Measurements from ENCODE around the gene EFNA5.

Gene EFNA5

GRCh38 chr5:107478068-107478641, 192.6 kb downstream of the EFNA5 start:
- peak; percentile 24 for DNase-seq (ENCODE audit: low read depth, low spot score)
- H3K9ac ChIP-seq (ENCODE audit: insufficient read length): no peak overlapping the region
- no peaks in the 10 kb centered on the region for H3K36me3 ChIP-seq (ENCODE audit: insufficient read depth, low read length)
- no peak overlapping the region for H3K27ac ChIP-seq
- H3K4me3 ChIP-seq: peak overlapping the region; percentile 52; the same call in 1 of the 2 replicates
- TF ChIP-seq EZH2 (IDR thresholded peaks at IDR 0.05) (no peak), FOXP2 (optimal IDR thresholded peaks at IDR 0.05; ENCODE audit: control extremely low read depth, extremely low read length, insufficient read depth) (no peak), POLR2AphosphoS5 (IDR thresholded peaks at IDR 0.05; ENCODE audit: borderline replicate concordance, low read depth, low read length) (no peak)
- no peaks in the 10 kb centered on the region for H3K9me3 ChIP-seq (ENCODE audit: low read depth, low read length)

- Histone ChIP-seq H3K4me3 (no peak overlapping the region), H3K27ac (no peak overlapping the region)
- TF ChIP-seq EZH2 (IDR thresholded peaks at IDR 0.05): no peak
- no peak for TF ChIP-seq POLR2AphosphoS5 (IDR thresholded peaks at IDR 0.05; ENCODE audit: borderline replicate concordance, low read depth, low read length)
- TF ChIP-seq FOXP2 (optimal IDR thresholded peaks at IDR 0.05; ENCODE audit: control extremely low read depth, extremely low read length, insufficient read depth): no peak
Observed at GRCh38 chr5:107477492-107477891, 193.2 kb downstream of the EFNA5 start.

GRCh38 chr5:107476783-107477182, 194.0 kb downstream of the EFNA5 start:
- H3K36me3 ChIP-seq (ENCODE audit: insufficient read depth, low read length): no peaks in the 10 kb centered on the region
- no peak for TF ChIP-seq FOXP2 (optimal IDR thresholded peaks at IDR 0.05; ENCODE audit: control extremely low read depth, extremely low read length, insufficient read depth)
- no peak for TF ChIP-seq EZH2 (IDR thresholded peaks at IDR 0.05)
- no peak for TF ChIP-seq POLR2AphosphoS5 (IDR thresholded peaks at IDR 0.05; ENCODE audit: borderline replicate concordance, low read depth, low read length)
- no peak overlapping the region for H3K27ac ChIP-seq
- H3K4me3 ChIP-seq: no peak overlapping the region
- no peaks in the 10 kb centered on the region for H3K9me3 ChIP-seq (ENCODE audit: low read depth, low read length)
- no peak for DNase-seq (ENCODE audit: low read depth, low spot score)
- H3K9ac ChIP-seq (ENCODE audit: insufficient read length): no peak overlapping the region

More at GRCh38 chr5:107477492-107477891, 193.2 kb downstream of the EFNA5 start:
- H3K9me3 ChIP-seq (ENCODE audit: low read depth, low read length): no peaks in the 10 kb centered on the region
- H3K36me3 ChIP-seq (ENCODE audit: insufficient read depth, low read length): no peaks in the 10 kb centered on the region
- DNase-seq (ENCODE audit: low read depth, low spot score): no peak
- no peak overlapping the region for H3K9ac ChIP-seq (ENCODE audit: insufficient read length)

GRCh38 chr5:107474716-107475489, 195.8 kb downstream of the EFNA5 start:
- no peak for DNase-seq (ENCODE audit: low read depth, low spot score)
- H3K27ac ChIP-seq: no peak overlapping the region
- no peak overlapping the region for H3K9ac ChIP-seq (ENCODE audit: insufficient read length)

GRCh38 chr5:107474361-107474715, 196.4 kb downstream of the EFNA5 start:
- no peaks in the 10 kb centered on the region for H3K9me3 ChIP-seq (ENCODE audit: low read depth, low read length)
- no peak overlapping the region for H3K4me3 ChIP-seq
- H3K9ac ChIP-seq (ENCODE audit: insufficient read length): no peak overlapping the region
- TF ChIP-seq POLR2AphosphoS5 (IDR thresholded peaks at IDR 0.05; ENCODE audit: borderline replicate concordance, low read depth, low read length) (no peak), FOXP2 (optimal IDR thresholded peaks at IDR 0.05; ENCODE audit: control extremely low read depth, extremely low read length, insufficient read depth) (no peak), EZH2 (IDR thresholded peaks at IDR 0.05) (no peak)
- no peak for DNase-seq (ENCODE audit: low read depth, low spot score)
- no peak overlapping the region for H3K27ac ChIP-seq
- no peaks in the 10 kb centered on the region for H3K36me3 ChIP-seq (ENCODE audit: insufficient read depth, low read length)

More at GRCh38 chr5:107474716-107475489, 195.8 kb downstream of the EFNA5 start:
- H3K36me3 ChIP-seq (ENCODE audit: insufficient read depth, low read length): no peaks in the 10 kb centered on the region
- H3K9me3 ChIP-seq (ENCODE audit: low read depth, low read length): no peaks in the 10 kb centered on the region
- TF ChIP-seq FOXP2 (optimal IDR thresholded peaks at IDR 0.05; ENCODE audit: control extremely low read depth, extremely low read length, insufficient read depth) (no peak), POLR2AphosphoS5 (IDR thresholded peaks at IDR 0.05; ENCODE audit: borderline replicate concordance, low read depth, low read length) (no peak), EZH2 (IDR thresholded peaks at IDR 0.05) (no peak)
- H3K4me3 ChIP-seq: no peak overlapping the region

- no peak overlapping the region for H3K9ac ChIP-seq (ENCODE audit: insufficient read length)
- no peaks in the 10 kb centered on the region for H3K9me3 ChIP-seq (ENCODE audit: low read depth, low read length)
- H3K27ac ChIP-seq: no peak overlapping the region
- H3K4me3 ChIP-seq: no peak overlapping the region
- no peaks in the 10 kb centered on the region for H3K36me3 ChIP-seq (ENCODE audit: insufficient read depth, low read length)
- no peak for DNase-seq (ENCODE audit: low read depth, low spot score)
- TF ChIP-seq FOXP2 (optimal IDR thresholded peaks at IDR 0.05; ENCODE audit: control extremely low read depth, extremely low read length, insufficient read depth): no peak
- TF ChIP-seq EZH2 (IDR thresholded peaks at IDR 0.05): no peak
- TF ChIP-seq POLR2AphosphoS5 (IDR thresholded peaks at IDR 0.05; ENCODE audit: borderline replicate concordance, low read depth, low read length): no peak
Observed at GRCh38 chr5:107472620-107473064, 198.1 kb downstream of the EFNA5 start.

- Histone ChIP-seq H3K36me3 (ENCODE audit: insufficient read depth, low read length) (no peaks in the 10 kb centered on the region), H3K9me3 (ENCODE audit: low read depth, low read length) (no peaks in the 10 kb centered on the region), H3K9ac (ENCODE audit: insufficient read length) (no peak overlapping the region), H3K4me3 (no peak overlapping the region), H3K27ac (no peak overlapping the region)
- DNase-seq (ENCODE audit: low read depth, low spot score): no peak
- no peak for TF ChIP-seq POLR2AphosphoS5 (IDR thresholded peaks at IDR 0.05; ENCODE audit: borderline replicate concordance, low read depth, low read length)
- no peak for TF ChIP-seq EZH2 (IDR thresholded peaks at IDR 0.05)
- no peak for TF ChIP-seq FOXP2 (optimal IDR thresholded peaks at IDR 0.05; ENCODE audit: control extremely low read depth, extremely low read length, insufficient read depth)
Observed at GRCh38 chr5:107470295-107470582, 200.5 kb downstream of the EFNA5 start.

GRCh38 chr5:107469485-107470294, 201.0 kb downstream of the EFNA5 start:
- TF ChIP-seq POLR2AphosphoS5 (IDR thresholded peaks at IDR 0.05; ENCODE audit: borderline replicate concordance, low read depth, low read length) (no peak), FOXP2 (optimal IDR thresholded peaks at IDR 0.05; ENCODE audit: control extremely low read depth, extremely low read length, insufficient read depth) (no peak), EZH2 (IDR thresholded peaks at IDR 0.05) (no peak)
- H3K27ac ChIP-seq: no peak overlapping the region
- no peak overlapping the region for H3K9ac ChIP-seq (ENCODE audit: insufficient read length)
- no peaks in the 10 kb centered on the region for H3K36me3 ChIP-seq (ENCODE audit: insufficient read depth, low read length)
- H3K9me3 ChIP-seq (ENCODE audit: low read depth, low read length): no peaks in the 10 kb centered on the region
- DNase-seq (ENCODE audit: low read depth, low spot score): no peak
- H3K4me3 ChIP-seq: no peak overlapping the region

All from SK-N-MC (cell line).